Umbilical cord (tissue), 2 donors: ENCODE measurements around the gene MAPK9. TPM values are rescaled to one million over a fixed set of nuclear protein-coding genes. Genes with fewer than 3 reads are reported as not detected.

Experiments
- DNase-seq: peaks from one replicate; pipeline ENCODE4 v3.0.0-alpha.2; 2015; ENCODE audit warnings: low spot score
- total RNA-seq: library from RNA; depleted of rRNA; stranded (reverse); fragments of >200 nt; gene quantifications from one replicate; pipeline ENCODE4 v1.2.3, GENCODE V29; 2014; ENCODE audit warnings: low replicate concordance; ENCODE audit not compliant: insufficient read depth

MAPK9 gene
- total RNA-seq, 1 donor from 2014 or later: 32.0 TPM

- DNase-seq: no peak
Observed at GRCh38 chr5:180205916-180206315, 86.0 kb downstream of the MAPK9 start.

- DNase-seq: no peak
Observed at GRCh38 chr5:180204276-180204819, 87.5 kb downstream of the MAPK9 start.

GRCh38 chr5:180202939-180203573, 88.8 kb downstream of the MAPK9 start:
- no peak for DNase-seq

GRCh38 chr5:180201051-180201987, 90.6 kb downstream of the MAPK9 start:
- DNase-seq: peak; percentile 16

- DNase-seq: no peak
Observed at GRCh38 chr5:180199390-180199789, 92.5 kb downstream of the MAPK9 start.

- DNase-seq: no peak
Observed at GRCh38 chr5:180198208-180198607, 93.7 kb downstream of the MAPK9 start.

GRCh38 chr5:180197016-180197702, 94.7 kb downstream of the MAPK9 start:
- no peak for DNase-seq

GRCh38 chr5:180194410-180195345, 97.2 kb downstream of the MAPK9 start:
- DNase-seq: no peak

- no peak for DNase-seq
Observed at GRCh38 chr5:180193749-180194375, 98.0 kb downstream of the MAPK9 start.

GRCh38 chr5:180191716-180192115, 100.2 kb downstream of the MAPK9 start:
- DNase-seq: no peak

- no peak for DNase-seq
Observed at GRCh38 chr5:180187767-180188166, 104.1 kb downstream of the MAPK9 start.

Other genes with a start within 250 kb of the MAPK9 start
- gene RNF130, start 220.3 kb downstream of the MAPK9 start, total RNA-seq: 73.9 TPM
- gene RASGEF1C, start 82.9 kb downstream of the MAPK9 start, total RNA-seq: 5.8 TPM
- 170 TPM for gene GFPT2, start 61.3 kb upstream of the MAPK9 start, total RNA-seq
- gene CNOT6, start 202.3 kb upstream of the MAPK9 start, total RNA-seq: 18.8 TPM